MCF 10A (cell line): ENCODE results near the gene GATA6. TPM values are rescaled to one million over a fixed set of nuclear protein-coding genes. Genes with fewer than 3 reads are reported as not detected.
"Not testable (repeated sequence)": the region's sequence is repeated elsewhere in the genome, so short reads cannot be mapped to it uniquely, and the experiment has no call there.

ENCODE experiments used
- BruUV-seq: library from RNA; stranded (reverse); fragments of 400-500 nt; replicated peaks from 2 replicates; lab custom pipeline; 2021; lab: Mats Ljungman, UMichigan
- CTCF ChIA-PET: fragments of 300-600 bp; sonication (Branson Sonifier 250); formaldehyde crosslinking; extraction: SDS; loops from one replicate; lab custom pipeline; 2021; ENCODE audit warnings: antibody characterized with exemption, inconsistent platforms; lab: Yijun Ruan, JAX
- POLR2A ChIA-PET: fragments of 300-600, 350-650 bp; sonication (Branson Sonifier 250); formaldehyde crosslinking; extraction: SDS; loops from one replicate; lab custom pipeline; 2020; ENCODE audit warnings: antibody characterized with exemption, inconsistent platforms; lab: Yijun Ruan, JAX
- DNase-seq: peaks from one replicate; pipeline ENCODE4 v3.0.0-alpha.2; 2018; ENCODE audit not compliant: unreplicated experiment
- H3K27ac Mint-ChIP-seq: one replicate; pipeline ENCODE4 v1.8.0; 2022; ENCODE audit warnings: mild to moderate bottlenecking, low read depth, mixed read lengths; ENCODE audit not compliant: unreplicated experiment
- H3K27me3 Mint-ChIP-seq: one replicate; pipeline ENCODE4 v1.8.0; 2022; ENCODE audit warnings: mixed read lengths; ENCODE audit not compliant: insufficient read depth, unreplicated experiment
- H3K36me3 Mint-ChIP-seq: one replicate; pipeline ENCODE4 v1.8.0; 2022; ENCODE audit warnings: mild to moderate bottlenecking, moderate library complexity, mixed read lengths; ENCODE audit not compliant: insufficient read depth, unreplicated experiment
- H3K4me1 Mint-ChIP-seq: one replicate; pipeline ENCODE4 v1.8.0; 2022; ENCODE audit warnings: mixed read lengths; ENCODE audit not compliant: insufficient read depth, unreplicated experiment
- H3K4me3 Mint-ChIP-seq: one replicate; pipeline ENCODE4 v1.8.0; 2022; ENCODE audit warnings: mild to moderate bottlenecking, moderate library complexity, mixed read lengths; ENCODE audit not compliant: unreplicated experiment
- H3K9me3 Mint-ChIP-seq: one replicate; pipeline ENCODE4 v1.8.0; 2022; ENCODE audit warnings: mixed read lengths; ENCODE audit not compliant: unreplicated experiment
- intact Hi-C: fragments of 100-400 bp; cut with micrococcal nuclease; formaldehyde crosslinking; loops from 2 replicates; pipeline ENCODE4 v1.14.1; 2022
- total RNA-seq: library from RNA; stranded (reverse); gene quantifications from 2 replicates; pipeline ENCODE4 v1.2.3, GENCODE V29; 2022
- TF ChIP-seq, protein P1 (sequence below): fragments of 200-600 bp; IDR thresholded peaks from one replicate; pipeline ENCODE4 v1.8.0; 2022; ENCODE audit warnings: antibody characterized with exemption, mild to moderate bottlenecking; ENCODE audit not compliant: unreplicated experiment

Gene GATA6
- total RNA-seq, 1 experiment from 2014 or later = 6.7 TPM

- no TSS peak for BruUV-seq
- H3K9me3 Mint-ChIP-seq = no peaks in the 10 kb centered on the region
- no peaks in the 10 kb centered on the region for H3K27me3 Mint-ChIP-seq
- ChIA-PET CTCF (interaction anchor here (1.4 kb wide), 1 partner anchor 104 kb away, joined by 6 read pairs; no protein-coding TSS in a partner anchor), POLR2A (interaction anchor here (0.7 kb wide), 1 partner anchor 30 kb away, joined by 3 read pairs; no protein-coding TSS in a partner anchor)
- no peak overlapping the region for H3K27ac Mint-ChIP-seq
- H3K4me3 Mint-ChIP-seq = no peak overlapping the region
- no peak for DNase-seq
- peaks cover 20% of the 10 kb centered on the region for H3K36me3 Mint-ChIP-seq
- TF ChIP-seq, protein P1, sequence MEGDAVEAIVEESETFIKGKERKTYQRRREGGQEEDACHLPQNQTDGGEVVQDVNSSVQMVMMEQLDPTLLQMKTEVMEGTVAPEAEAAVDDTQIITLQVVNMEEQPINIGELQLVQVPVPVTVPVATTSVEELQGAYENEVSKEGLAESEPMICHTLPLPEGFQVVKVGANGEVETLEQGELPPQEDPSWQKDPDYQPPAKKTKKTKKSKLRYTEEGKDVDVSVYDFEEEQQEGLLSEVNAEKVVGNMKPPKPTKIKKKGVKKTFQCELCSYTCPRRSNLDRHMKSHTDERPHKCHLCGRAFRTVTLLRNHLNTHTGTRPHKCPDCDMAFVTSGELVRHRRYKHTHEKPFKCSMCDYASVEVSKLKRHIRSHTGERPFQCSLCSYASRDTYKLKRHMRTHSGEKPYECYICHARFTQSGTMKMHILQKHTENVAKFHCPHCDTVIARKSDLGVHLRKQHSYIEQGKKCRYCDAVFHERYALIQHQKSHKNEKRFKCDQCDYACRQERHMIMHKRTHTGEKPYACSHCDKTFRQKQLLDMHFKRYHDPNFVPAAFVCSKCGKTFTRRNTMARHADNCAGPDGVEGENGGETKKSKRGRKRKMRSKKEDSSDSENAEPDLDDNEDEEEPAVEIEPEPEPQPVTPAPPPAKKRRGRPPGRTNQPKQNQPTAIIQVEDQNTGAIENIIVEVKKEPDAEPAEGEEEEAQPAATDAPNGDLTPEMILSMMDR = no peak
- no peaks in the 10 kb centered on the region for H3K4me1 Mint-ChIP-seq
- intact Hi-C loops = no loop called here
These were observed 10.2 kb downstream of the GATA6 start for GRCh38 chr18:22179631-22180030.

- H3K27me3 Mint-ChIP-seq = no peaks in the 10 kb centered on the region
- no peak for DNase-seq
- no peaks in the 10 kb centered on the region for H3K4me1 Mint-ChIP-seq
- no peak overlapping the region for H3K4me3 Mint-ChIP-seq
- intact Hi-C loops = no loop called here
- TF ChIP-seq, protein P1 = no peak
- POLR2A ChIA-PET = no interaction called here
- CTCF ChIA-PET = interaction anchor here (1.4 kb wide), 1 partner anchor 103 kb away, joined by 6 read pairs; no protein-coding TSS in a partner anchor
- no peaks in the 10 kb centered on the region for H3K9me3 Mint-ChIP-seq
- no peak overlapping the region for H3K27ac Mint-ChIP-seq
- BruUV-seq = no TSS peak
- H3K36me3 Mint-ChIP-seq = peaks cover 25% of the 10 kb centered on the region
These were observed 11.3 kb downstream of the GATA6 start for GRCh38 chr18:22180722-22181121.

GRCh38 chr18:22182884-22183697 lies 13.7 kb downstream of the GATA6 start:
- peaks cover 9% of the 10 kb centered on the region for H3K4me1 Mint-ChIP-seq
- POLR2A ChIA-PET = interaction anchor here (1.3 kb wide), 1 partner anchor 8 kb away, joined by 3 read pairs; no protein-coding TSS in a partner anchor
- intact Hi-C loops = no loop called here
- H3K36me3 Mint-ChIP-seq = peaks cover 17% of the 10 kb centered on the region
- no TSS peak for BruUV-seq
- TF ChIP-seq, protein P1 = no peak
- no peaks in the 10 kb centered on the region for H3K27me3 Mint-ChIP-seq
- H3K27ac Mint-ChIP-seq = no peak overlapping the region
- no peak overlapping the region for H3K4me3 Mint-ChIP-seq
- no peak for DNase-seq
- CTCF ChIA-PET = interaction anchor here (0.6 kb wide), 1 partner anchor 152 kb away, joined by 3 read pairs; no protein-coding TSS in a partner anchor
- H3K9me3 Mint-ChIP-seq = no peaks in the 10 kb centered on the region

- DNase-seq = no peak
- intact Hi-C loops = no loop called here
- TF ChIP-seq, protein P1 = no peak
- H3K27me3 Mint-ChIP-seq = no peaks in the 10 kb centered on the region
- no peak overlapping the region for H3K4me3 Mint-ChIP-seq
- H3K9me3 Mint-ChIP-seq = no peaks in the 10 kb centered on the region
- no peak overlapping the region for H3K27ac Mint-ChIP-seq
- no TSS peak for BruUV-seq
- ChIA-PET CTCF (interaction anchor here (0.6 kb wide), 1 partner anchor 152 kb away, joined by 3 read pairs; no protein-coding TSS in a partner anchor), POLR2A (interaction anchor here (0.6 to 1.3 kb wide), 2 partner anchors 9 to 276 kb away, joined by 3 read pairs; no protein-coding TSS in a partner anchor)
- peaks cover 17% of the 10 kb centered on the region for H3K36me3 Mint-ChIP-seq
- peaks cover 9% of the 10 kb centered on the region for H3K4me1 Mint-ChIP-seq
These were observed 14.3 kb downstream of the GATA6 start for GRCh38 chr18:22183698-22184170.

GRCh38 chr18:22184573-22184972 lies 15.2 kb downstream of the GATA6 start:
- DNase-seq, BruUV-seq, H3K9me3 Mint-ChIP-seq, intact Hi-C loops, H3K27ac Mint-ChIP-seq, H3K4me1 Mint-ChIP-seq, H3K27me3 Mint-ChIP-seq, H3K4me3 Mint-ChIP-seq: not testable (repeated sequence)
- CTCF ChIA-PET = interaction anchor here (0.7 kb wide), 1 partner anchor 11 kb away, joined by 3 read pairs; no protein-coding TSS in a partner anchor
- H3K36me3 Mint-ChIP-seq = peaks cover 17% of the 10 kb centered on the region
- POLR2A ChIA-PET = interaction anchor here (0.6 to 0.7 kb wide), 2 partner anchors 10 to 275 kb away, joined by 3 to 4 read pairs; no protein-coding TSS in a partner anchor
